ENCODE data around the gene TMTC1. TPM values are rescaled to one million over a fixed set of nuclear protein-coding genes. Genes with fewer than 3 reads are reported as not detected.

TMTC1 gene
- total RNA-seq, 1 experiment from 2014 or later = 6.1 TPM

- intact Hi-C loops (cut with micrococcal nuclease; ENCODE audit: unreplicated experiment) = no loop called here
- BruUV-seq (replicated peaks) = no TSS peak
- CTCF ChIA-PET = no interaction called here
These were observed 64.4 kb downstream of the TMTC1 start for GRCh38 chr12:29719381-29719780.

GRCh38 chr12:29717540-29718100 lies 66.1 kb downstream of the TMTC1 start:
- no peaks in the 10 kb centered on the region for H3K36me3 ChIP-seq (ENCODE audit: insufficient read depth, low read length, poor library complexity, severe bottlenecking)
- intact Hi-C loops (cut with micrococcal nuclease; ENCODE audit: unreplicated experiment) = no loop called here
- no peak for DNase-seq (ENCODE audit: low spot score)
- CTCF ChIA-PET = no interaction called here
- H3K4me3 ChIP-seq (ENCODE audit: low read depth, low read length, poor library complexity, severe bottlenecking) = no peak overlapping the region
- H3K27ac ChIP-seq (ENCODE audit: low read depth, low read length, poor library complexity, severe bottlenecking) = no peak overlapping the region
- BruUV-seq (replicated peaks) = no TSS peak
- POLR2A ChIA-PET (ENCODE audit: low non-redundant PET) = no interaction called here
- TF ChIP-seq EZH2 (IDR thresholded peaks at IDR 0.05; ENCODE audit: borderline replicate concordance, low read depth, low read length, poor library complexity, severe bottlenecking) (no peak), CTCF (conservative IDR thresholded peaks at IDR 0.05; ENCODE audit: low read depth, low read length) (no peak)
- no peaks in the 10 kb centered on the region for H3K9me3 ChIP-seq (ENCODE audit: low read depth, low read length, poor library complexity, severe bottlenecking)
- no peaks in the 10 kb centered on the region for H3K4me1 ChIP-seq (ENCODE audit: insufficient read depth, low read length, poor library complexity, severe bottlenecking)
- no peaks in the 10 kb centered on the region for H3K27me3 ChIP-seq (replicated peaks; ENCODE audit: insufficient read depth, low read depth, low read length, poor library complexity)

More at GRCh38 chr12:29719381-29719780, 64.4 kb downstream of the TMTC1 start:
- no peaks in the 10 kb centered on the region for H3K4me1 ChIP-seq (ENCODE audit: insufficient read depth, low read length, poor library complexity, severe bottlenecking)
- H3K9me3 ChIP-seq (ENCODE audit: low read depth, low read length, poor library complexity, severe bottlenecking) = no peaks in the 10 kb centered on the region
- no peak overlapping the region for H3K27ac ChIP-seq (ENCODE audit: low read depth, low read length, poor library complexity, severe bottlenecking)
- POLR2A ChIA-PET (ENCODE audit: low non-redundant PET) = no interaction called here
- TF ChIP-seq EZH2 (IDR thresholded peaks at IDR 0.05; ENCODE audit: borderline replicate concordance, low read depth, low read length, poor library complexity, severe bottlenecking) = no peak
- TF ChIP-seq CTCF (conservative IDR thresholded peaks at IDR 0.05; ENCODE audit: low read depth, low read length) = no peak
- no peak for DNase-seq (ENCODE audit: low spot score)
- H3K36me3 ChIP-seq (ENCODE audit: insufficient read depth, low read length, poor library complexity, severe bottlenecking) = no peaks in the 10 kb centered on the region
- no peaks in the 10 kb centered on the region for H3K27me3 ChIP-seq (replicated peaks; ENCODE audit: insufficient read depth, low read depth, low read length, poor library complexity)
- H3K4me3 ChIP-seq (ENCODE audit: low read depth, low read length, poor library complexity, severe bottlenecking) = no peak overlapping the region

- Histone ChIP-seq H3K27ac (ENCODE audit: low read depth, low read length, poor library complexity, severe bottlenecking) (no peak overlapping the region), H3K9me3 (ENCODE audit: low read depth, low read length, poor library complexity, severe bottlenecking) (no peaks in the 10 kb centered on the region), H3K4me3 (ENCODE audit: low read depth, low read length, poor library complexity, severe bottlenecking) (no peak overlapping the region), H3K27me3 (replicated peaks; ENCODE audit: insufficient read depth, low read depth, low read length, poor library complexity) (no peaks in the 10 kb centered on the region), H3K36me3 (ENCODE audit: insufficient read depth, low read length, poor library complexity, severe bottlenecking) (no peaks in the 10 kb centered on the region), H3K4me1 (ENCODE audit: insufficient read depth, low read length, poor library complexity, severe bottlenecking) (no peaks in the 10 kb centered on the region)
- intact Hi-C loops (cut with micrococcal nuclease; ENCODE audit: unreplicated experiment) = no loop called here
- TF ChIP-seq CTCF (conservative IDR thresholded peaks at IDR 0.05; ENCODE audit: low read depth, low read length) (no peak), EZH2 (IDR thresholded peaks at IDR 0.05; ENCODE audit: borderline replicate concordance, low read depth, low read length, poor library complexity, severe bottlenecking) (no peak)
- CTCF ChIA-PET = no interaction called here
- POLR2A ChIA-PET (ENCODE audit: low non-redundant PET) = no interaction called here
- DNase-seq (ENCODE audit: low spot score) = no peak
- BruUV-seq (replicated peaks) = no TSS peak
These were observed 68.8 kb downstream of the TMTC1 start for GRCh38 chr12:29714966-29715365.
